ENCODE measurements around the gene SPRING1.

SPRING1 gene

GRCh38 chr12:116739381-116739887 lies 1.6 kb upstream of the SPRING1 start:
- DNase-seq (ENCODE audit: low read depth) = no peak

GRCh38 chr12:116736962-116737773 lies 701 bp downstream of the SPRING1 start:
- no peak for DNase-seq (ENCODE audit: low read depth)

GRCh38 chr12:116735951-116736599 lies 1.8 kb downstream of the SPRING1 start:
- no peak for DNase-seq (ENCODE audit: low read depth)

- no peak for DNase-seq (ENCODE audit: low read depth)
Measured at GRCh38 chr12:116735084-116735483, 2.8 kb downstream of the SPRING1 start.

- DNase-seq (ENCODE audit: low read depth) = no peak
Measured at GRCh38 chr12:116734156-116734768, 3.6 kb downstream of the SPRING1 start.

GRCh38 chr12:116731801-116732200 lies 6.1 kb downstream of the SPRING1 start:
- no peak for DNase-seq (ENCODE audit: low read depth)

GRCh38 chr12:116727891-116728290 lies 10.0 kb downstream of the SPRING1 start:
- DNase-seq (ENCODE audit: low read depth) = no peak

- DNase-seq (ENCODE audit: low read depth) = no peak
Measured at GRCh38 chr12:116727261-116727660, 10.6 kb downstream of the SPRING1 start.

GRCh38 chr12:116726694-116727093 lies 11.2 kb downstream of the SPRING1 start:
- DNase-seq (ENCODE audit: low read depth) = no peak

GRCh38 chr12:116722245-116722644 lies 15.6 kb downstream of the SPRING1 start:
- DNase-seq (ENCODE audit: low read depth) = no peak

- no peak for DNase-seq (ENCODE audit: low read depth)
Measured at GRCh38 chr12:116719731-116720528, 17.9 kb downstream of the SPRING1 start.

- no peak for DNase-seq (ENCODE audit: low read depth)
Measured at GRCh38 chr12:116718655-116719454, 19.0 kb downstream of the SPRING1 start.

- DNase-seq (ENCODE audit: low read depth) = no peak
Measured at GRCh38 chr12:116717466-116718437, 20.1 kb downstream of the SPRING1 start.

- DNase-seq (ENCODE audit: low read depth) = no peak
Measured at GRCh38 chr12:116714175-116714574, 23.7 kb downstream of the SPRING1 start.

GRCh38 chr12:116713527-116713926 lies 24.3 kb downstream of the SPRING1 start:
- no peak for DNase-seq (ENCODE audit: low read depth)

- no peak for DNase-seq (ENCODE audit: low read depth)
Measured at GRCh38 chr12:116712458-116713303, 25.2 kb downstream of the SPRING1 start.

GRCh38 chr12:116710370-116711150 lies 27.3 kb downstream of the SPRING1 start:
- DNase-seq (ENCODE audit: low read depth) = no peak

- no peak for DNase-seq (ENCODE audit: low read depth)
Measured at GRCh38 chr12:116709768-116710167, 28.1 kb downstream of the SPRING1 start.

All from CMK (cell line).